ENCODE measurements around the gene CD22. TPM values are rescaled to one million over a fixed set of nuclear protein-coding genes. Genes with fewer than 3 reads are reported as not detected.
A peak's percentile ranks its signal among the peaks of the same experiment; 100 is the strongest.

Gene CD22
- total and polyA plus RNA-seq, 10 of the 15 experiments (the other 5 are each of a cell fraction or from before 2014, with no cell fraction given) = 23.0 to 344 (median 181) TPM

- Histone ChIP-seq H3K27ac (ENCODE audit: control insufficient read depth, insufficient read depth) (no peak overlapping the region; the same call in 1 of the 2 replicates), H3K9ac (ENCODE audit: control insufficient read depth, insufficient read depth, low read length) (no peak overlapping the region; the same call in 1 of the 2 replicates), H3K9me3 (replicated peaks; ENCODE audit: control insufficient read depth, insufficient read depth, low read length) (no peaks in the 10 kb centered on the region), H3K36me3 (ENCODE audit: control insufficient read depth in 2 of 2, insufficient read depth in 2 of 2, low read length in 1 of 2) (no peaks in the 10 kb centered on the region), H3K4me3 (no peak overlapping the region), H4K20me1 (ENCODE audit: control insufficient read depth, insufficient read depth) (no peaks in the 10 kb centered on the region), H3K4me2 (ENCODE audit: control insufficient read depth, insufficient read depth) (peak overlapping the region; percentile 57), H3K27me3 (replicated peaks in 1 of 2; ENCODE audit: control insufficient read depth in 2 of 2, insufficient read depth in 2 of 2, low read length in 1 of 2) (no peaks in the 10 kb centered on the region), H3K4me1 (ENCODE audit: control insufficient read depth, insufficient read depth, low read length) (peaks cover 44% of the 10 kb centered on the region), H3K79me2 (ENCODE audit: control insufficient read depth, insufficient read depth, low read length) (no peaks in the 10 kb centered on the region), H2AFZ (ENCODE audit: control insufficient read depth, low read depth, low read length) (peak overlapping the region; percentile 78)
- ChIA-PET RAD21 (ENCODE audit: unreplicated experiment) (interaction anchor here (0.9 to 6.8 kb wide), 33 partner anchors 9 to 344 kb away, joined by 3 to 143 read pairs (median 5); no protein-coding TSS in a partner anchor), SMC1A (ENCODE audit: uncharacterized antibody, unreplicated experiment) (interaction anchor here (0.7 to 7.1 kb wide), 35 partner anchors 9 to 340 kb away, joined by 3 to 134 read pairs (median 5); partner anchors contain the start of gene FFAR2), POLR2A (interaction anchor here (0.6 to 5.5 kb wide), 14 partner anchors 19 to 155 kb away, joined by 3 to 35 read pairs (median 8); no protein-coding TSS in a partner anchor), CTCF (interaction anchor here (0.8 to 6.7 kb wide), 50 partner anchors 9 to 240 kb away, joined by 3 to 168 read pairs (median 6); partner anchors contain the start of gene USF2)
- ATAC-seq (peak; percentile 54), FAIRE-seq (peak; percentile 87), DNase-seq (ENCODE audit: low read depth, low spot score) (peak; percentile 73)
- 15% methylated on average over 30 of the region's 32 CpGs for WGBS (ENCODE audit: insufficient coverage, insufficient replicate concordance, low lambda C conversion rate, missing lambda C conversion rate)
- in situ Hi-C loops (cut with MboI) (no loop called here), intact Hi-C loops (cut with micrococcal nuclease; ENCODE audit: unreplicated experiment) (loop anchor here (1.0 to 2.0 kb wide), 5 partner anchors 49 to 143 kb away; no protein-coding TSS in a partner anchor)
- no TSS peak for BruUV-seq (replicated peaks)
- no peak for TF ChIP-seq NR2C2 (IDR thresholded peaks at IDR 0.05; ENCODE audit: borderline replicate concordance, control insufficient read depth, insufficient read length, low read depth)
- no peak for TF ChIP-seq KDM1A (IDR thresholded peaks at IDR 0.05; ENCODE audit: borderline replicate concordance)
- no peak for TF ChIP-seq ZNF274 (IDR thresholded peaks at IDR 0.05; ENCODE audit: insufficient read depth, insufficient read length)
- peak; percentile 79; the same call in 1 of the 2 replicates for TF ChIP-seq STAT1 (conservative IDR thresholded peaks at IDR 0.05)
- TF ChIP-seq, protein P1, sequence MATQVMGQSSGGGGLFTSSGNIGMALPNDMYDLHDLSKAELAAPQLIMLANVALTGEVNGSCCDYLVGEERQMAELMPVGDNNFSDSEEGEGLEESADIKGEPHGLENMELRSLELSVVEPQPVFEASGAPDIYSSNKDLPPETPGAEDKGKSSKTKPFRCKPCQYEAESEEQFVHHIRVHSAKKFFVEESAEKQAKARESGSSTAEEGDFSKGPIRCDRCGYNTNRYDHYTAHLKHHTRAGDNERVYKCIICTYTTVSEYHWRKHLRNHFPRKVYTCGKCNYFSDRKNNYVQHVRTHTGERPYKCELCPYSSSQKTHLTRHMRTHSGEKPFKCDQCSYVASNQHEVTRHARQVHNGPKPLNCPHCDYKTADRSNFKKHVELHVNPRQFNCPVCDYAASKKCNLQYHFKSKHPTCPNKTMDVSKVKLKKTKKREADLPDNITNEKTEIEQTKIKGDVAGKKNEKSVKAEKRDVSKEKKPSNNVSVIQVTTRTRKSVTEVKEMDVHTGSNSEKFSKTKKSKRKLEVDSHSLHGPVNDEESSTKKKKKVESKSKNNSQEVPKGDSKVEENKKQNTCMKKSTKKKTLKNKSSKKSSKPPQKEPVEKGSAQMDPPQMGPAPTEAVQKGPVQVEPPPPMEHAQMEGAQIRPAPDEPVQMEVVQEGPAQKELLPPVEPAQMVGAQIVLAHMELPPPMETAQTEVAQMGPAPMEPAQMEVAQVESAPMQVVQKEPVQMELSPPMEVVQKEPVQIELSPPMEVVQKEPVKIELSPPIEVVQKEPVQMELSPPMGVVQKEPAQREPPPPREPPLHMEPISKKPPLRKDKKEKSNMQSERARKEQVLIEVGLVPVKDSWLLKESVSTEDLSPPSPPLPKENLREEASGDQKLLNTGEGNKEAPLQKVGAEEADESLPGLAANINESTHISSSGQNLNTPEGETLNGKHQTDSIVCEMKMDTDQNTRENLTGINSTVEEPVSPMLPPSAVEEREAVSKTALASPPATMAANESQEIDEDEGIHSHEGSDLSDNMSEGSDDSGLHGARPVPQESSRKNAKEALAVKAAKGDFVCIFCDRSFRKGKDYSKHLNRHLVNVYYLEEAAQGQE (IDR thresholded peaks at IDR 0.05; ENCODE audit: low read depth, low read length) = no peak
- no peak for TF ChIP-seq ATF3 (IDR thresholded peaks at IDR 0.05; ENCODE audit: borderline replicate concordance, extremely low read depth, low read depth, low read length)
- TF ChIP-seq IKZF1 (conservative IDR thresholded peaks at IDR 0.05) = peak; percentile 86
- TF ChIP-seq MYC (IDR thresholded peaks at IDR 0.05; ENCODE audit: insufficient read depth, insufficient read length, insufficient replicate concordance, low read length, severe bottlenecking) = no peak
- TF ChIP-seq RB1 (IDR thresholded peaks at IDR 0.05; ENCODE audit: borderline replicate concordance) = no peak
- 0 out of 2 replicates have a peak, but pooled peaks have one; percentile 34 for TF ChIP-seq DPF2 (IDR thresholded peaks at IDR 0.05)
- no peak for TF ChIP-seq MYB (IDR thresholded peaks at IDR 0.05; ENCODE audit: borderline replicate concordance, low read depth, low read length)
- peak; percentile 17; the same call in 1 of the 2 replicates for TF ChIP-seq JUNB (IDR thresholded peaks at IDR 0.05)
- no peak for TF ChIP-seq ZZZ3 (IDR thresholded peaks at IDR 0.05; ENCODE audit: control insufficient read depth, insufficient read length, low read depth)
- TF ChIP-seq E4F1 (IDR thresholded peaks at IDR 0.05; ENCODE audit: borderline replicate concordance, partially characterized antibody) = no peak
- no peak for TF ChIP-seq SUPT20H (IDR thresholded peaks at IDR 0.05; ENCODE audit: borderline replicate concordance, control insufficient read depth, low read depth, low read length)
- no peak for TF ChIP-seq ZBED1 (IDR thresholded peaks at IDR 0.05; ENCODE audit: borderline replicate concordance)
Observed at GRCh38 chr19:35352448-35353304, 23.7 kb downstream of the CD22 start.
